B cell (primary cell): Measurements from ENCODE around the gene COBL. TPM values are rescaled to one million over a fixed set of nuclear protein-coding genes. Genes with fewer than 3 reads are reported as not detected.

Experiments
- ATAC-seq: fragments of 200-7000 bp; cut with Tn5 transposase; one replicate; pipeline ENCODE4 v1.10.0; 2021; ENCODE audit warnings: low read depth, mild to moderate bottlenecking, moderate number of reproducible peaks, moderate library complexity
- CTCF ChIA-PET: fragments of 350-600 bp; sonication (Branson Sonifier 250); formaldehyde crosslinking; loops from one replicate; lab custom pipeline; 2021; ENCODE audit warnings: antibody characterized with exemption, inconsistent platforms; lab: Charles Lee
- POLR2A ChIA-PET: fragments of 350-600 bp; sonication (Branson Sonifier 250); formaldehyde crosslinking; loops from one replicate; lab custom pipeline; 2021; ENCODE audit warnings: antibody characterized with exemption; lab: Charles Lee
- DNase-seq: peaks from one replicate; pipeline ENCODE4 v3.0.0; 2013
- H2AFZ ChIP-seq: 2 replicates; pipeline ENCODE4 v1.6.1; 2012; ENCODE audit warnings: mild to moderate bottlenecking, low read depth, low read length; ENCODE audit not compliant: insufficient read depth, poor library complexity, severe bottlenecking
- H3K27ac ChIP-seq, 2 donors: 1 replicate in 1 of 2; 2 replicates in 1 of 2; pipeline ENCODE4 v1.5.1; 2012 to 2013; ENCODE audit warnings: low read length in 2 of 2, mild to moderate bottlenecking in 2 of 2, moderate library complexity in 1 of 2
- H3K27me3 ChIP-seq, 4 experiments: fragments of 200-600 bp in 1 of 4; sonication (generic) in 1 of 4; replicated peaks in 1 of 4; 1 replicate in 2 of 4; 2 replicates in 2 of 4; pipeline versions ENCODE4 v1.6.1 to v1.7.0; 2013 to 2016; ENCODE audit warnings: low read length in 3 of 4, mild to moderate bottlenecking in 2 of 4, mixed read lengths in 1 of 4, moderate library complexity in 1 of 4; ENCODE audit not compliant: insufficient read depth in 4 of 4, control insufficient read depth in 3 of 4; ENCODE audit errors: control extremely low read depth in 1 of 4
- H3K36me3 ChIP-seq, 2 experiments: replicated peaks in 1 of 2; 1 replicate in 1 of 2; 2 replicates in 1 of 2; pipeline versions ENCODE4 v1.6.1 to v1.7.1; 2013; ENCODE audit warnings: low read length in 1 of 2; ENCODE audit not compliant: insufficient read depth in 2 of 2, control insufficient read depth in 1 of 2; ENCODE audit errors: control extremely low read depth in 1 of 2, extremely low read depth in 1 of 2
- H3K4me1 ChIP-seq, 2 donors: fragments of 200-600 bp in 1 of 2; sonication (generic) in 1 of 2; 1 replicate in 1 of 2; 2 replicates in 1 of 2; pipeline versions ENCODE4 v1.5.1 to v1.6.1; 2013 to 2017; ENCODE audit warnings: low read length in 2 of 2; ENCODE audit not compliant: control insufficient read depth in 2 of 2, insufficient read depth in 2 of 2
- H3K4me2 ChIP-seq: replicated peaks from 2 replicates; pipeline ENCODE3; 2012; ENCODE audit warnings: mild to moderate bottlenecking, low read depth, low read length; ENCODE audit not compliant: poor library complexity, severe bottlenecking
- H3K4me3 ChIP-seq, 5 experiments: fragments of 200-600 bp in 1 of 5; sonication (generic) in 1 of 5; 1 replicate in 3 of 5; 2 replicates in 2 of 5; pipeline versions ENCODE4 v1.5.1 to v1.7.0; 2011 to 2016; ENCODE audit warnings: low read length in 4 of 5, mild to moderate bottlenecking in 4 of 5, low read depth in 2 of 5, control low read depth in 1 of 5, moderate library complexity in 1 of 5; ENCODE audit not compliant: insufficient read depth in 1 of 5; ENCODE audit errors: control extremely low read depth in 1 of 5, extremely low read depth in 1 of 5
- H3K79me2 ChIP-seq: fragments of 200-600 bp; sonication (generic); one replicate; pipeline ENCODE4 v1.6.0; 2016; ENCODE audit warnings: low read length; ENCODE audit not compliant: control insufficient read depth, insufficient read depth
- H3K9ac ChIP-seq: fragments of 200-600 bp; sonication (generic); 2 replicates; pipeline ENCODE4 v1.6.1; 2017; ENCODE audit warnings: mild to moderate bottlenecking, low read length, moderate library complexity
- H3K9me3 ChIP-seq, 3 donors: one replicate each; pipeline versions ENCODE4 v1.6.1 to v1.7.1; 2013; ENCODE audit warnings: low read length in 2 of 3; ENCODE audit not compliant: control insufficient read depth in 2 of 3, insufficient read depth in 1 of 3; ENCODE audit errors: control extremely low read depth in 1 of 3
- H4K20me1 ChIP-seq: 2 replicates; pipeline ENCODE4 v1.6.0; 2012; ENCODE audit warnings: mild to moderate bottlenecking, low read length; ENCODE audit not compliant: insufficient read depth, control insufficient read depth, poor library complexity, severe bottlenecking
- H3K27ac Mint-ChIP-seq: one replicate; pipeline ENCODE4 v1.8.0; 2021; ENCODE audit warnings: mixed read lengths
- H3K27me3 Mint-ChIP-seq: one replicate; pipeline ENCODE4 v1.8.0; 2021; ENCODE audit warnings: mixed read lengths
- H3K4me1 Mint-ChIP-seq: one replicate; pipeline ENCODE4 v1.8.0; 2021; ENCODE audit warnings: mixed read lengths
- H3K4me3 Mint-ChIP-seq: one replicate; pipeline ENCODE4 v1.8.0; 2021; ENCODE audit warnings: mixed read lengths
- H3K9me3 Mint-ChIP-seq: one replicate; pipeline ENCODE4 v1.8.0; 2022; ENCODE audit warnings: mixed read lengths; ENCODE audit not compliant: insufficient read depth
- CTCF ChIP-seq: fragments of 200-600 bp; IDR thresholded peaks from one replicate; pipeline ENCODE4 v1.8.0; 2022; ENCODE audit warnings: antibody characterized with exemption, mild to moderate bottlenecking
- EZH2 ChIP-seq: IDR thresholded peaks from 2 replicates; pipeline ENCODE4 v1.6.1; 2012; ENCODE audit warnings: borderline replicate concordance, low read depth, mild to moderate bottlenecking, moderate library complexity, low read length; ENCODE audit not compliant: insufficient read depth, poor library complexity, severe bottlenecking
- WGBS: methylation state at CpG from one replicate; pipeline ENCODE4 v1.1.5; 2013; ENCODE audit warnings: missing lambda C conversion rate; ENCODE audit not compliant: insufficient coverage; 5-methylcytosine and 5-hydroxymethylcytosine counted together
- intact Hi-C: fragments of 100-400 bp; cut with micrococcal nuclease; formaldehyde crosslinking; loops from one replicate; pipeline ENCODE4 v1.10.0; 2022
- polyA plus RNA-seq: library from polyadenylated mRNA; depleted of rRNA; stranded (reverse); fragments of >200 nt; gene quantifications from 2 replicates; pipeline ENCODE4 v1.2.3, GENCODE V29; 2012
- total RNA-seq, 2 donors: library from RNA; stranded (reverse); fragments of 120-200 nt in 1 of 2; gene quantifications; 1 replicate in 1 of 2; 2 replicates in 1 of 2; pipeline versions ENCODE4 v1.2.3 to v1.2.4, GENCODE V29; 2013 to 2022

Gene COBL
- total and polyA plus RNA-seq, 2 donors (not counting 1 experiment from before 2014, with no cell fraction given) = not detected

DNA sequence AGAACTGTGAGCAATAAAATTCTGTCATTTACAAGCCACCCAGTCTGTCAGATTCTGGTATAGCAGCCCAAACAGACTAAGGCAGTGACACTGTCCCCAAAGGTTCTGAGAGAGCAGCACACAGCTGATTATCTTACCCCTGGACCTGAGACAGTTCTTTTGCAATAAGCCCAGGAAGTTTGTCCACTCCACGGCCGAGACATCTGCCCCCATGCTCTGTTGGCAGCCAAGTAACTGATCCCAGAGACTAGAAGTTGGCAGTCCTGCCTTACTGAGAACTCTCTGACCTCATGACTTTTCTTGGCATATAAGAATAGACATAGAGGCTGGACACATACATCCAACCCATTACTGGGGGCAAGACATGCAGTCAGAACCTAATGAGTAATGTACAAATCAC lies 290.9 kb downstream of the COBL start:
- Mint-ChIP-seq H3K27me3 (no peaks in the 10 kb centered on the region), H3K27ac (no peak overlapping the region), H3K4me3 (no peak overlapping the region), H3K4me1 (no peaks in the 10 kb centered on the region), H3K9me3 (no peaks in the 10 kb centered on the region)
- no peaks in the 10 kb centered on the region for H3K27me3 ChIP-seq
- ChIA-PET CTCF (no interaction called here), POLR2A (no interaction called here)
- no peaks in the 10 kb centered on the region for H3K9me3 ChIP-seq
- no peaks in the 10 kb centered on the region for H3K36me3 ChIP-seq
- 75% methylated on average over 2 of the region's 2 CpGs for WGBS
- no peak for TF ChIP-seq EZH2
- no peak for TF ChIP-seq CTCF
- H4K20me1 ChIP-seq = no peaks in the 10 kb centered on the region
- H3K4me1 ChIP-seq = no peaks in the 10 kb centered on the region
- no peak for DNase-seq
- no peaks in the 10 kb centered on the region for H3K79me2 ChIP-seq
- H3K4me2 ChIP-seq = no peak overlapping the region
- H3K27ac ChIP-seq = no peak overlapping the region
- no peak overlapping the region for H2AFZ ChIP-seq
- no peak overlapping the region for H3K4me3 ChIP-seq
- intact Hi-C loops = no loop called here
- no peak for ATAC-seq
- no peak overlapping the region for H3K9ac ChIP-seq

DNA sequence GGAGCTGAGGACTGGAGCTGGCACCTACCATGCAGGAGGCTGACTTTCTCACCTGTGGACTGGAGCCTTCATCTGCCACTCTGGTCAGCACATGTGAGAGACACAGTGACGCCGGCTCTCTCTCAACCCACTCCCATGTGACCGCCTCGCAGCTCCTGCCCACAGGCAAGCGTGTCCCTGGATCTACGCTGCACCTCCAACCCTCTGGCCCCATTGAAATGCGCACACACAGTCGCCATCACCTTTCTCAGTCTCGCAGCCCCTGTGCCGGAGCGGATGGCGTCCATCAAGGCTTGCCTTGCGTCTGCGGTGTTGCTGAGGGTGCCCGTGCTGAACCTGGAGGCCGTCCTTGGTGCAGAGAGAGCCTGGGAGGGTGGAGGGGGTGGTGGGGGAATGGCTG lies 291.7 kb downstream of the COBL start:
- intact Hi-C loops = no loop called here
- H3K79me2 ChIP-seq = no peaks in the 10 kb centered on the region
- POLR2A ChIA-PET = no interaction called here
- no peaks in the 10 kb centered on the region for H3K27me3 ChIP-seq
- Mint-ChIP-seq H3K9me3 (no peaks in the 10 kb centered on the region), H3K27ac (no peak overlapping the region), H3K4me3 (no peak overlapping the region), H3K27me3 (no peaks in the 10 kb centered on the region), H3K4me1 (no peaks in the 10 kb centered on the region)
- DNase-seq (no peak), ATAC-seq (no peak)
- H3K4me2 ChIP-seq = no peak overlapping the region
- no peaks in the 10 kb centered on the region for H3K36me3 ChIP-seq
- H3K4me1 ChIP-seq = no peaks in the 10 kb centered on the region
- no peak overlapping the region for H3K4me3 ChIP-seq
- H2AFZ ChIP-seq = no peak overlapping the region
- no peak overlapping the region for H3K9ac ChIP-seq
- 96% methylated on average over 7 of the region's 16 CpGs for WGBS
- TF ChIP-seq EZH2 = no peak
- no peak for TF ChIP-seq CTCF
- H3K27ac ChIP-seq = no peak overlapping the region
- no peaks in the 10 kb centered on the region for H4K20me1 ChIP-seq
- CTCF ChIA-PET = no interaction called here
- H3K9me3 ChIP-seq = no peaks in the 10 kb centered on the region
